Measurements from ENCODE around the gene ARFIP1.
A peak's percentile ranks its signal among the peaks of the same experiment; 100 is the strongest.

ARFIP1 gene

GRCh38 chr4:152771741-152772533 is 7.8 kb upstream of the ARFIP1 start:
- no peak for TF ChIP-seq Cebpa-rat (IDR thresholded peaks at IDR 0.05)
- Histone ChIP-seq H3K4me2 (no peak overlapping the region), H3K27ac (no peak overlapping the region), H3K9ac (no peak overlapping the region), H4K20me1 (no peaks in the 10 kb centered on the region), H3K9me3 (no peaks in the 10 kb centered on the region), H3K27me3 (no peaks in the 10 kb centered on the region), H3K4me1 (0 out of 2 replicates have a peak, but pooled peaks cover 5% of the 10 kb centered on the region), H3K36me3 (no peaks in the 10 kb centered on the region), H3K4me3 (no peak overlapping the region)

DNA sequence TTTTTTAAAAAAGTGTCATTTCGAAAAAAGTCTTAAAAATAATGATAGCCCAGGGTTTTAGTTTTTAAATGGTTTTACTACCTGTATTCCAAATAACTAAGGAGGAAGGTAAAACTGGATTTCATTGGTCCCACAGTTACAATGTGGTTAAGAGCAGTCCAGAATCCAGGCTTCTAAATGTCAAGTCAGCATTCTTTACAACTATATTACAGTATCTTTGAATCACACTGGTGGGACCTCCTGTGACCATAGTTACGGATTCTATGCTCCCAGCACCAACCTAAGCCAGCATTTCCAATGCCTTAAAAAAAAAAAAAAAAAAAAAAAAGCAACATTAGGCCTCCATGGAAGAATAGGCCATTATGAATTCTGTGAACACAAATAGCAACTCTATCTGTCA is 6.4 kb upstream of the ARFIP1 start:
- no peak overlapping the region for H3K4me2 ChIP-seq
- H3K4me1 ChIP-seq: peaks cover 13% of the 10 kb centered on the region
- H3K36me3 ChIP-seq: no peaks in the 10 kb centered on the region

DNA sequence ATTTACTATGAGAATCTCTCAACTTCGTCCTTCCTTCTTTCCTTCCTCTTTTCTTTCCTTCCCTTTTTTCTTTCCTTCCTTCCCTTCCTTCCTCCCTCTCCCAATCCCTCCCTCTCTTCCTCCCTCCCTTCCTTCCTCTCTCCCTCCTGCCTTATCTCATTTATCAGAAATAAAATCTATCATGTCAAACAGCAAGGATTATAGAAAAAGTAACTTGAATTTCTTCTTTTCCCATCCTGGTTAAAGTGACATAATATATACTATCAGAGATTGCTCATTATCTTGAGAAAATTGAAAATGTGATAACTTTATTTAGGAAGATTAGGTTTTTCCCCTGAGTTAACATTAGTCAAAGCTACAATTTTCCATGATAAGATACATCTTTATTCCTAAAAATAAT is 5.8 kb upstream of the ARFIP1 start:
- H3K4me2 ChIP-seq: no peak overlapping the region
- H3K4me3 ChIP-seq: no peak overlapping the region
- H3K27ac ChIP-seq: no peak overlapping the region
- no peaks in the 10 kb centered on the region for H3K27me3 ChIP-seq
- TF ChIP-seq Cebpa-rat (IDR thresholded peaks at IDR 0.05): no peak
- no peaks in the 10 kb centered on the region for H3K36me3 ChIP-seq
- H4K20me1 ChIP-seq: no peaks in the 10 kb centered on the region
- H3K9ac ChIP-seq: no peak overlapping the region
- peaks cover 20% of the 10 kb centered on the region for H3K4me1 ChIP-seq
- H3K9me3 ChIP-seq: no peaks in the 10 kb centered on the region

More for the DNA sequence above, 6.4 kb upstream of the ARFIP1 start:
- TF ChIP-seq Cebpa-rat (IDR thresholded peaks at IDR 0.05): no peak
- H3K27me3 ChIP-seq: no peaks in the 10 kb centered on the region
- no peak overlapping the region for H3K27ac ChIP-seq
- H3K4me3 ChIP-seq: no peak overlapping the region
- no peaks in the 10 kb centered on the region for H4K20me1 ChIP-seq
- no peaks in the 10 kb centered on the region for H3K9me3 ChIP-seq
- no peak overlapping the region for H3K9ac ChIP-seq

GRCh38 chr4:152776352-152776751 is 3.4 kb upstream of the ARFIP1 start:
- Histone ChIP-seq H3K4me2 (no peak overlapping the region), H3K9ac (no peak overlapping the region), H3K4me3 (no peak overlapping the region), H3K36me3 (no peaks in the 10 kb centered on the region), H3K27me3 (no peaks in the 10 kb centered on the region), H3K9me3 (no peaks in the 10 kb centered on the region), H3K4me1 (peaks cover 33% of the 10 kb centered on the region), H3K27ac (no peak overlapping the region), H4K20me1 (peaks cover 12% of the 10 kb centered on the region)
- no peak for TF ChIP-seq Cebpa-rat (IDR thresholded peaks at IDR 0.05)

- TF ChIP-seq Cebpa-rat (IDR thresholded peaks at IDR 0.05): no peak
- H3K27me3 ChIP-seq: no peaks in the 10 kb centered on the region
- H3K36me3 ChIP-seq: no peaks in the 10 kb centered on the region
- peaks cover 23% of the 10 kb centered on the region for H4K20me1 ChIP-seq
- H3K9ac ChIP-seq: no peak overlapping the region
- H3K9me3 ChIP-seq: no peaks in the 10 kb centered on the region
- H3K4me1 ChIP-seq: peaks cover 39% of the 10 kb centered on the region
- H3K27ac ChIP-seq: no peak overlapping the region
- no peak overlapping the region for H3K4me3 ChIP-seq
- H3K4me2 ChIP-seq: peak overlapping the region; percentile 88
Observed at GRCh38 chr4:152777488-152777887, 2.3 kb upstream of the ARFIP1 start.

DNA sequence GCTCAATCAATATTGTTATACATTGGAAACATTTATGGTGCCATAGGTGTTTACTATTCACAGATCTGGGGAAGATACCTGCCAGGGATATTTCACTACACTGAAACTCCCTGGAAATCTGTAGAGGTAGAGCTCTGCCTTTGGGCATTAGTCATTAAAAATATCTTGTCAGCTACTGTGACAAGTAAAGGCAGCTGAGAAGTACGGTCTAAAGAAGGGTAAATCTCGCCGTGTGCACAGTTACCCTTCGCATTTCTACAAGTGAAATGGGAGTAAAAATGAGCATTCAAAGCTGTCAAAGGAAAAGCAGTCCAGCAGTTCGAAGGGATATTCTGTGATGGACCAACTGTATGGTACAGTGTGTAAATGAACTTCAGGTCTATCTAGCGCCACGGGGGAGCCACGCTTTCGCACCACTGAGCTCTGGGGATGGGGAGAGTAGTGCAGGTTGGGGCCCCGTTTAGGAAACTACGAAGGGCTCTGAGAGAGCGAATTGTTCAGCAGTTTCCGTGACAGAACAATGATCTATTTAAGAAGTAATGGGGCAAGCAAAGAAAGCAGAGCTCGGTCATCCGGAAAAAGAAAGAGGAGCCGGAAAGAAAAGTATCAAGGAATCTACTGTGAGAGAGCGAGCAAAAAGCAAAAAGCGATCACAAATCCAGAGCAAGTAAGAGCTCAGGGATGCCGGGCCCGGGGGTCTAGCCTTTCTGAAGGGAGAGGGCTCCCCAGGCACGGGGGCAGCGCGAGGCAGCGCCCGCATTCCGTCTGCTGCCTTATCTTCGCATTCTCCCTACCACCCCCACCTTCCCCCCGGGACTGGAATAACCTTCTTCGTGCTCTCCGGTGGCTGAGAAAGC is 870 bp upstream of the ARFIP1 start:
- Histone ChIP-seq H3K27ac (peak overlapping the region; percentile 62), H3K9me3 (no peaks in the 10 kb centered on the region), H3K9ac (peak overlapping the region; percentile 73), H4K20me1 (peaks cover 37% of the 10 kb centered on the region), H3K4me2 (peak overlapping the region; percentile 88), H3K36me3 (no peaks in the 10 kb centered on the region), H3K4me3 (peak overlapping the region; percentile 76), H3K4me1 (peaks cover 53% of the 10 kb centered on the region), H3K27me3 (no peaks in the 10 kb centered on the region)
- no peak for TF ChIP-seq Cebpa-rat (IDR thresholded peaks at IDR 0.05)

DNA sequence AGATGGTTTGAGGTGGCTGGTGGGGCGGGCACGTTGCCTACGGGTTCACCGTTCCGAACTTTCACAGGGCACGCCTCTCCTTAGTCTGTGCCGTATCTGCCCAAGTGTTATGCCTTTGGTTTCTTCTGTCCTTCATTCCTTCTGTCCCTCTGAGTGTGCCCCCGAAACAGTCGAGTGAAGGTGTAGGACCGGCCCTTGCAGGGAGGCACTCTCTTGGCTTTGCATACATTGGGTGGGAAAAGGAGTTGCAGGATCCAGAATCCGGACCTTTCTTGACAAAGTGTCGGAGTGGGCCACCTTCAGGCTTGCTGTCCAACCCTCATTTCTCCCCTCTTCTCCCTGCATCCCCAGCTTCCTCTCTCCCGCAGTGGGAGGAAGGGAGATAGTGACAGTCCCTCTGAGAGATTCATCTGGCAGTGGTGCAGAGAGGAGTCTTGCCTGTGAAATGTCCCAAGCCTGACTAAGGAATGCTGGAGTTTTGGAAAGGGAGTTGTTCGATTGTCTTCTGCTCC is 569 bp downstream of the ARFIP1 start:
- H3K27ac ChIP-seq: peak overlapping the region; percentile 62
- H3K27me3 ChIP-seq: no peaks in the 10 kb centered on the region
- H3K36me3 ChIP-seq: no peaks in the 10 kb centered on the region
- peak overlapping the region; percentile 88 for H3K4me2 ChIP-seq
- H3K9me3 ChIP-seq: no peaks in the 10 kb centered on the region
- peaks cover 65% of the 10 kb centered on the region for H3K4me1 ChIP-seq
- peak overlapping the region; percentile 76 for H3K4me3 ChIP-seq
- peaks cover 51% of the 10 kb centered on the region for H4K20me1 ChIP-seq
- no peak for TF ChIP-seq Cebpa-rat (IDR thresholded peaks at IDR 0.05)
- H3K9ac ChIP-seq: peak overlapping the region; percentile 73

DNA sequence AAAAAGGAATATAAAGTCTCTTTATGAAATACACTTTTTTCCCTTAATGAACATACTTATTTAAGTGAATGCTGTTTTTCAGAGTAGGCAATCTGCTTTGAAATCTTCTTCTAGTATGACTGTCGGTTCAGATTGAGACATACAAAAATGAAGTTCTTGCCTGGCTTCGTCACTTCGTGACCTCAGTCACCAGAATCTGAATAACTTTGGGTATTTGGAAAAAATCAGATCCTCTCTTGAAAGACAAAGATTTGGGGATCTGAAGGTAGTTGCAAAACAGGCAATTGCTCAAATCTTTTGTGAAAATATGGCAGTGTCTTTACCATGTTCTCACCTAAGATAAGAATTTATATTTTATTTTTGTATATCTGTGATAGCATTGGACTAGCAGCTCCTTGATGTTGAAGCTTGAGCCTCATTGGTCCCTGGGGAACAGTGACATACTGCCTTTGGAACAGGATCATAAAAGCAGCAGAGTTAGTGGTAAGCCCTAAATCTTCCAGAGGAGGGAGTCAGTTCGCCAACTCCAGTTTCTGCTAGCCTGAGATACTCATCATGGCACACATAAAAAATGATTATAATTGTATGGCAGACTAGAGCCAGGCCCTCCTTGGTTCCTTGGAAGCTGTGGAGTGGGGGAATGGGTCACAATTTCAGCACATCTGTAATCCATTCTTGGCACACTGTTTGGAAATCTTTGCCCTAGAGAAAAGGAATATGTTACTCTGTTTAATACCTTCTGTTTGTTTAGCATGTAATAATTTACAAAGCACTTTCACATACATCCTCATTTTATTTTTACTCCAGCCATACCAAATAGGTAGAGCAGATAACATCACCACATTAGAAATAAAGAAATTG is 5.0 kb downstream of the ARFIP1 start:
- peaks cover 68% of the 10 kb centered on the region for H4K20me1 ChIP-seq
- peak overlapping the region; percentile 19; the same call in 1 of the 2 replicates for H3K4me2 ChIP-seq
- H3K27me3 ChIP-seq: no peaks in the 10 kb centered on the region
- no peak overlapping the region for H3K9ac ChIP-seq
- no peak overlapping the region for H3K4me3 ChIP-seq
- no peaks in the 10 kb centered on the region for H3K9me3 ChIP-seq
- peaks cover 51% of the 10 kb centered on the region for H3K4me1 ChIP-seq
- H3K27ac ChIP-seq: no peak overlapping the region
- TF ChIP-seq Cebpa-rat (IDR thresholded peaks at IDR 0.05): no peak
- no peaks in the 10 kb centered on the region for H3K36me3 ChIP-seq
